ENCODE results near the gene COA1. TPM values are rescaled to one million over a fixed set of nuclear protein-coding genes. Genes with fewer than 3 reads are reported as not detected.

COA1 gene
- total RNA-seq, 2 experiments from 2014 or later: 63.9 to 96.0 TPM

DNA sequence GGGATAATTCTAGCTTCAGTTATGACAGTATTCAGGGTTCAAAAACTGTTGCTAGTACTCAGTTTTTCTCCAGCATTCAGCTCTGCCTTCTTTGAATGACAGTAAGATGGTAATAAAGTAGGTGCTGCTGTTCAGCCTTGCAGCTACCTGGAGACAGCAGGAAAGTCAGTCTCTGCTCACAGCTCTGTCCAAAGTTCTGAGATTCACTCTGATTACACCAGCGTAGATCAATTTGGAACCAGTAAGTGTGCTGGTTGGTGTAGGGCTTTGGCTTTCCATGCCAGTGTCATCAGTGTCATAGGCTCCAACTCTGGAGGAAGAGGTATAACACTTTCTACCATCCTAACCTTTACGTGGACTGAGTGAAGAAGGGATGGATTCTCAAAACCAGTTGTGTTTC is 120.2 kb downstream of the COA1 start:
- Histone ChIP-seq H3K4me1 (ENCODE audit: insufficient read depth, low read length, poor library complexity, severe bottlenecking) (peaks cover 27% of the 10 kb centered on the region), H3K4me2 (ENCODE audit: low read length) (no peak overlapping the region), H3K9me2 (ENCODE audit: insufficient read depth, low read length) (no peaks in the 10 kb centered on the region), H2AFZ (ENCODE audit: low read length) (no peak overlapping the region), H4K20me1 (ENCODE audit: insufficient read depth, low read length) (no peaks in the 10 kb centered on the region), H3K27ac (ENCODE audit: low read depth, low read length, poor library complexity, severe bottlenecking) (peak overlapping the region; percentile 25), H3K9me3 (ENCODE audit: low read length) (peaks cover 12% of the 10 kb centered on the region), H3K79me2 (ENCODE audit: insufficient read depth, low read depth, low read length) (peaks cover 32% of the 10 kb centered on the region), H3K4me3 (ENCODE audit: low read depth, low read length, poor library complexity, severe bottlenecking) (no peak overlapping the region), H3K36me3 (ENCODE audit: insufficient read depth, low read length) (peaks cover 88% of the 10 kb centered on the region)
- CTCF ChIA-PET (ENCODE audit: unreplicated experiment): no interaction called here
- intact Hi-C loops (cut with micrococcal nuclease; ENCODE audit: unreplicated experiment): no loop called here
- BruUV-seq (replicated peaks): no TSS peak
- POLR2A ChIA-PET: no interaction called here
- TF ChIP-seq CTCF (conservative IDR thresholded peaks at IDR 0.05; ENCODE audit: low read length): no peak
- no peak for TF ChIP-seq EZH2phosphoT487 (IDR thresholded peaks at IDR 0.05; ENCODE audit: borderline replicate concordance, low read depth, low read length)
- DNase-seq (ENCODE audit: low spot score): no peak

DNA sequence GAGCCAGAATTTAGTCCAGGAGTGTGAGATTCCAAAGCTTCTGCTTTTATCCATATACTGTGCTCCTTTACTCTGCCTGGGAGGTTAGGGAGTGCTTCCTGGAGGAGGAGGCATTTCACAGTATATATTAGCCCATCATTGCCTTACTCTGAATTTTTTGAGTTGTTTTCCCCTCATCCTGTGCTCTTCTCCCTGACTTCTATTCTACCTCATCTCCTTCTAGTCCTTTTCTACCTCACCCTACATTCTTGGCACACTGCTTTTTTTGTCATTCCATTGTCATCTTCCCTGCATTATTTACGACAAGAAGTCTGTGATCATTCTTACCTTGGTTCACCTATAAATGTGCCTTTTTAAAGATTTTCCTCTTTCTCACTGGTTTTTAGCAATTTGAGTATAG is 125.1 kb downstream of the COA1 start:
- H3K9me2 ChIP-seq (ENCODE audit: insufficient read depth, low read length): no peaks in the 10 kb centered on the region
- H3K4me3 ChIP-seq (ENCODE audit: low read depth, low read length, poor library complexity, severe bottlenecking): no peak overlapping the region
- TF ChIP-seq CTCF (conservative IDR thresholded peaks at IDR 0.05; ENCODE audit: low read length) (no peak), EZH2phosphoT487 (IDR thresholded peaks at IDR 0.05; ENCODE audit: borderline replicate concordance, low read depth, low read length) (no peak)
- H3K4me1 ChIP-seq (ENCODE audit: insufficient read depth, low read length, poor library complexity, severe bottlenecking): peaks cover 14% of the 10 kb centered on the region
- H3K27ac ChIP-seq (ENCODE audit: low read depth, low read length, poor library complexity, severe bottlenecking): no peak overlapping the region
- intact Hi-C loops (cut with micrococcal nuclease; ENCODE audit: unreplicated experiment): no loop called here
- BruUV-seq (replicated peaks): no TSS peak
- H3K36me3 ChIP-seq (ENCODE audit: insufficient read depth, low read length): peaks cover 90% of the 10 kb centered on the region
- H3K9me3 ChIP-seq (ENCODE audit: low read length): peaks cover 12% of the 10 kb centered on the region
- H3K79me2 ChIP-seq (ENCODE audit: insufficient read depth, low read depth, low read length): peaks cover 43% of the 10 kb centered on the region
- no peaks in the 10 kb centered on the region for H4K20me1 ChIP-seq (ENCODE audit: insufficient read depth, low read length)
- H2AFZ ChIP-seq (ENCODE audit: low read length): no peak overlapping the region
- DNase-seq (ENCODE audit: low spot score): no peak
- no peak overlapping the region for H3K4me2 ChIP-seq (ENCODE audit: low read length)
- POLR2A ChIA-PET: interaction anchor here (0.9 to 1.3 kb wide), 3 partner anchors 9 to 95 kb away, joined by 3 to 4 read pairs (median 4); no protein-coding TSS in a partner anchor
- CTCF ChIA-PET (ENCODE audit: unreplicated experiment): no interaction called here

GRCh38 chr7:43602256-43602655 is 127.1 kb downstream of the COA1 start:
- peaks cover 12% of the 10 kb centered on the region for H3K9me3 ChIP-seq (ENCODE audit: low read length)
- H3K4me3 ChIP-seq (ENCODE audit: low read depth, low read length, poor library complexity, severe bottlenecking): no peak overlapping the region
- H3K9me2 ChIP-seq (ENCODE audit: insufficient read depth, low read length): no peaks in the 10 kb centered on the region
- no peak overlapping the region for H2AFZ ChIP-seq (ENCODE audit: low read length)
- peaks cover 91% of the 10 kb centered on the region for H3K36me3 ChIP-seq (ENCODE audit: insufficient read depth, low read length)
- H3K4me1 ChIP-seq (ENCODE audit: insufficient read depth, low read length, poor library complexity, severe bottlenecking): peaks cover 8% of the 10 kb centered on the region
- BruUV-seq (replicated peaks): no TSS peak
- H4K20me1 ChIP-seq (ENCODE audit: insufficient read depth, low read length): no peaks in the 10 kb centered on the region
- H3K4me2 ChIP-seq (ENCODE audit: low read length): no peak overlapping the region
- H3K27ac ChIP-seq (ENCODE audit: low read depth, low read length, poor library complexity, severe bottlenecking): no peak overlapping the region
- peaks cover 38% of the 10 kb centered on the region for H3K79me2 ChIP-seq (ENCODE audit: insufficient read depth, low read depth, low read length)
- POLR2A ChIA-PET: no interaction called here
- CTCF ChIA-PET (ENCODE audit: unreplicated experiment): no interaction called here
- TF ChIP-seq CTCF (conservative IDR thresholded peaks at IDR 0.05; ENCODE audit: low read length) (no peak), EZH2phosphoT487 (IDR thresholded peaks at IDR 0.05; ENCODE audit: borderline replicate concordance, low read depth, low read length) (no peak)
- DNase-seq (ENCODE audit: low spot score): no peak
- intact Hi-C loops (cut with micrococcal nuclease; ENCODE audit: unreplicated experiment): no loop called here
